Fibroblast of villous mesenchyme (primary cell): Measurements from ENCODE around the gene STK10. TPM values are rescaled to one million over a fixed set of nuclear protein-coding genes. Genes with fewer than 3 reads are reported as not detected.

Experiments
- DNase-seq: peaks from one replicate; pipeline ENCODE4 v3.0.0-alpha.2; 2010; ENCODE audit warnings: low read depth
- H3K4me3 ChIP-seq: 2 replicates; pipeline ENCODE4 v1.5.1; 2011; ENCODE audit warnings: low read depth, mild to moderate bottlenecking, low read length
- CTCF ChIP-seq: IDR thresholded peaks from 2 replicates; pipeline ENCODE4 v1.5.1; 2012; ENCODE audit warnings: low read depth, mild to moderate bottlenecking, low read length; ENCODE audit not compliant: insufficient read depth
- total RNA-seq: library from RNA; depleted of rRNA; stranded (reverse); fragments of >200 nt; gene quantifications from 2 replicates; pipeline ENCODE4 v1.2.3, GENCODE V29; 2012

STK10 gene
- total RNA-seq, 1 donor: 32.4 TPM

GRCh38 chr5:172071309-172071875, 116.6 kb downstream of the STK10 start:
- no peak overlapping the region for H3K4me3 ChIP-seq
- no peak for TF ChIP-seq CTCF
- DNase-seq: no peak

- DNase-seq: no peak
- TF ChIP-seq CTCF: no peak
- no peak overlapping the region for H3K4me3 ChIP-seq
These were observed 122.5 kb downstream of the STK10 start for GRCh38 chr5:172065431-172066065.

- DNase-seq: no peak
- no peak for TF ChIP-seq CTCF
- no peak overlapping the region for H3K4me3 ChIP-seq
These were observed 123.3 kb downstream of the STK10 start for GRCh38 chr5:172064766-172065165.

GRCh38 chr5:172064358-172064757, 123.7 kb downstream of the STK10 start:
- H3K4me3 ChIP-seq: no peak overlapping the region
- no peak for DNase-seq
- TF ChIP-seq CTCF: no peak

GRCh38 chr5:172063463-172064235, 124.4 kb downstream of the STK10 start:
- DNase-seq: no peak
- H3K4me3 ChIP-seq: no peak overlapping the region
- TF ChIP-seq CTCF: no peak

- no peak for DNase-seq
- peak; percentile 59 for TF ChIP-seq CTCF
- H3K4me3 ChIP-seq: no peak overlapping the region
These were observed 128.3 kb downstream of the STK10 start for GRCh38 chr5:172059661-172060100.
